Endothelial cell of umbilical vein (primary cell): ENCODE results near the gene VWA8. TPM values are rescaled to one million over a fixed set of nuclear protein-coding genes. Genes with fewer than 3 reads are reported as not detected.

Experiments used
- BruUV-seq: library from RNA; stranded (reverse); fragments of 400-500 nt; replicated peaks from 2 replicates; lab custom pipeline; 2021; lab: Mats Ljungman, UMichigan
- CTCF ChIA-PET: fragments of 300-600, 350-600 bp; sonication (Branson Sonifier 250); formaldehyde crosslinking; loops from one replicate; lab custom pipeline; 2021; ENCODE audit warnings: antibody characterized with exemption, inconsistent platforms; lab: Charles Lee
- POLR2A ChIA-PET: fragments of 300-600, 350-600 bp; sonication (Branson Sonifier 250); formaldehyde crosslinking; loops from one replicate; lab custom pipeline; 2021; ENCODE audit warnings: antibody characterized with exemption, inconsistent platforms; lab: Charles Lee
- DNase-seq: peaks from one replicate; pipeline ENCODE4 v3.0.0-alpha.2; 2011; ENCODE audit warnings: low read depth, low spot score
- FAIRE-seq: peaks from 2 replicates; lab custom pipeline; 2011; peaks lifted over from hg19 to GRCh38; lab: Jason Lieb, UNC
- H2AFZ ChIP-seq: 2 replicates; pipeline ENCODE4 v1.6.0; 2012; ENCODE audit warnings: low read depth, low read length, control low read depth, inconsistent platforms
- H3K27ac ChIP-seq: 2 replicates; pipeline ENCODE4 v1.5.1; 2011; ENCODE audit warnings: low read depth, mild to moderate bottlenecking, control low read depth, low read length, moderate library complexity; ENCODE audit not compliant: insufficient read depth
- H3K27me3 ChIP-seq, 2 experiments: 2 replicates each; pipeline versions ENCODE4 v1.6.0 to v1.6.1; 2011; ENCODE audit warnings: low read length in 2 of 2, mixed read lengths in 1 of 2; ENCODE audit not compliant: control insufficient read depth in 2 of 2, insufficient read depth in 2 of 2
- H3K36me3 ChIP-seq, 2 experiments: 2 replicates in 1 of 2; 3 replicates in 1 of 2; pipeline ENCODE4 v1.5.1; 2011; ENCODE audit warnings: low read length in 2 of 2, mild to moderate bottlenecking in 1 of 2, moderate library complexity in 1 of 2; ENCODE audit not compliant: control insufficient read depth in 2 of 2, insufficient read depth in 2 of 2; ENCODE audit errors: extremely low read depth in 1 of 2
- H3K4me1 ChIP-seq: 3 replicates; pipeline ENCODE4 v1.5.1; 2011; ENCODE audit warnings: mild to moderate bottlenecking, low read length; ENCODE audit not compliant: control insufficient read depth, insufficient read depth; ENCODE audit errors: extremely low read depth
- H3K4me2 ChIP-seq: 2 replicates; pipeline ENCODE4 v1.6.1; 2011; ENCODE audit warnings: low read length, control low read depth, mixed read lengths; ENCODE audit not compliant: insufficient read depth
- H3K4me3 ChIP-seq, 3 experiments: fragments of 200-600 bp in 1 of 3; sonication (generic), shearing (Covaris generic) in 1 of 3; replicated peaks in 1 of 3; 2 replicates each; pipeline ENCODE4 v1.5.1; 2011 to 2016; ENCODE audit warnings: control low read depth in 3 of 3, low read length in 3 of 3, mild to moderate bottlenecking in 2 of 3, inconsistent platforms in 1 of 3, low read depth in 1 of 3, moderate library complexity in 1 of 3; ENCODE audit not compliant: insufficient read depth in 1 of 3
- H3K79me2 ChIP-seq: 2 replicates; pipeline ENCODE4 v1.6.0; 2012; ENCODE audit warnings: low read length, inconsistent platforms; ENCODE audit not compliant: control insufficient read depth, insufficient read depth
- H3K9ac ChIP-seq: replicated peaks from 2 replicates; pipeline ENCODE3; 2011; ENCODE audit warnings: low read length, control low read depth; ENCODE audit not compliant: insufficient read depth; ENCODE audit errors: extremely low read depth
- H3K9me1 ChIP-seq: replicated peaks from 3 replicates; pipeline ENCODE4 v1.6.0; 2011; ENCODE audit warnings: mild to moderate bottlenecking, low read length; ENCODE audit not compliant: control insufficient read depth, insufficient read depth; ENCODE audit errors: extremely low read depth
- H3K9me3 ChIP-seq: replicated peaks from 2 replicates; pipeline ENCODE4 v1.5.1; 2012; ENCODE audit warnings: low read length, inconsistent platforms; ENCODE audit not compliant: control insufficient read depth, insufficient read depth
- H4K20me1 ChIP-seq: replicated peaks from 2 replicates; pipeline ENCODE3; 2011; ENCODE audit warnings: mild to moderate bottlenecking, low read length; ENCODE audit not compliant: control insufficient read depth, insufficient read depth; ENCODE audit errors: extremely low read depth
- CTCF ChIP-seq, 2 donors: IDR thresholded peaks; 1 replicate in 1 of 2; 2 replicates in 1 of 2; pipeline ENCODE4 v1.5.1; 2011; ENCODE audit warnings: low read length in 2 of 2, mild to moderate bottlenecking in 2 of 2, moderate library complexity in 2 of 2, control low read depth in 1 of 2, inconsistent platforms in 1 of 2, low read depth in 1 of 2; ENCODE audit not compliant: insufficient read depth in 1 of 2; ENCODE audit errors: extremely low read depth in 1 of 2
- EZH2 ChIP-seq: IDR thresholded peaks from 2 replicates; pipeline ENCODE4 v1.6.1; 2012; ENCODE audit warnings: borderline replicate concordance, low read depth, mild to moderate bottlenecking, moderate library complexity, low read length, inconsistent platforms; ENCODE audit not compliant: severe bottlenecking
- FOS ChIP-seq: IDR thresholded peaks from 2 replicates; pipeline ENCODE4 v1.6.1; 2011; ENCODE audit warnings: mild to moderate bottlenecking, low read length, moderate library complexity, borderline replicate concordance; ENCODE audit not compliant: insufficient read depth
- GATA2 ChIP-seq: IDR thresholded peaks from 2 replicates; pipeline ENCODE4 v1.7.0; 2011; ENCODE audit warnings: low read depth, mild to moderate bottlenecking, moderate library complexity, mixed read lengths, low read length; ENCODE audit not compliant: insufficient read length, insufficient read depth
- JUN ChIP-seq: IDR thresholded peaks from 2 replicates; pipeline ENCODE4 v1.6.1; 2011; ENCODE audit warnings: borderline replicate concordance, low read depth; ENCODE audit not compliant: insufficient read length, insufficient read depth
- MYC ChIP-seq: IDR thresholded peaks from one replicate; pipeline ENCODE4 v1.6.1; 2011; ENCODE audit warnings: mild to moderate bottlenecking, low read depth, low read length
- POLR2A ChIP-seq: IDR thresholded peaks from 2 replicates; pipeline ENCODE4 v1.6.1; 2012; ENCODE audit warnings: low read depth, mild to moderate bottlenecking, control low read depth, low read length
- POLR2AphosphoS5 ChIP-seq: IDR thresholded peaks from 2 replicates; pipeline ENCODE4 v1.6.1; 2012; ENCODE audit warnings: low read depth, mild to moderate bottlenecking, control low read depth, low read length, moderate library complexity; ENCODE audit not compliant: insufficient read depth
- dilution Hi-C: fragments of 300-500 bp; cut with MboI; formaldehyde crosslinking; loops from one replicate; pipeline ENCODE4 v1.15.0; 2019; ENCODE audit warnings: low sequenced_read_pairs; ENCODE audit not compliant: extremely low pct_ligation_motif_present
- intact Hi-C: fragments of 100-400 bp; cut with micrococcal nuclease; formaldehyde crosslinking; loops from one replicate; pipeline ENCODE4 v1.10.0; 2022
- polyA plus RNA-seq, 4 experiments: library from polyadenylated mRNA; depleted of rRNA in 3 of 4; stranded (reverse) in 3 of 4; unstranded in 1 of 4; fragments of >200 nt; gene quantifications; 2 replicates each; pipeline versions ENCODE4 v1.2.1 to v1.2.3, GENCODE V29; 2011 to 2012; ENCODE audit warnings: missing spikeins in 1 of 4
- total RNA-seq: library from RNA; stranded (reverse); gene quantifications from 2 replicates; pipeline ENCODE4 v1.2.3, GENCODE V29; 2021
- TF ChIP-seq, protein P1 (sequence below): IDR thresholded peaks from 2 replicates; pipeline ENCODE4 v1.6.1; 2011; ENCODE audit not compliant: insufficient read depth, insufficient read length

VWA8 gene
- total and polyA plus RNA-seq, 2 donors (not counting 3 experiments of a cell fraction or from before 2014, with no cell fraction given) = 2.9 to 11.3 TPM

GRCh38 chr13:41554626-41555386, 406.1 kb downstream of the VWA8 start:
- CTCF ChIA-PET = no interaction called here
- Histone ChIP-seq H3K79me2 (no peaks in the 10 kb centered on the region), H3K4me3 (no peak overlapping the region), H4K20me1 (no peaks in the 10 kb centered on the region), H3K9me1 (no peaks in the 10 kb centered on the region), H3K36me3 (no peaks in the 10 kb centered on the region), H3K27ac (no peak overlapping the region), H3K9me3 (no peaks in the 10 kb centered on the region), H3K4me1 (no peaks in the 10 kb centered on the region), H3K4me2 (no peak overlapping the region), H3K9ac (no peak overlapping the region), H2AFZ (no peak overlapping the region), H3K27me3 (peaks cover 0 to 2% of the 10 kb centered on the region in 2 experiments)
- DNase-seq = no peak
- BruUV-seq = no TSS peak
- TF ChIP-seq GATA2 (no peak), POLR2A (no peak), CTCF (IDR thresholded peaks at IDR 0.05; ENCODE audit: extremely low read depth in 1 of 2, insufficient read depth in 1 of 2, low read depth in 1 of 2, low read length in 2 of 2) (no peak), JUN (no peak), POLR2AphosphoS5 (no peak), EZH2 (no peak), MYC (no peak), FOS (no peak)
- TF ChIP-seq, protein P1, sequence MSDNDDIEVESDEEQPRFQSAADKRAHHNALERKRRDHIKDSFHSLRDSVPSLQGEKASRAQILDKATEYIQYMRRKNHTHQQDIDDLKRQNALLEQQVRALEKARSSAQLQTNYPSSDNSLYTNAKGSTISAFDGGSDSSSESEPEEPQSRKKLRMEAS = no peak
- intact Hi-C loops = no loop called here
- dilution Hi-C loops = no loop called here
- POLR2A ChIA-PET = no interaction called here
- no peak for FAIRE-seq
